ENCODE measurements around the gene GET4.

DNA sequence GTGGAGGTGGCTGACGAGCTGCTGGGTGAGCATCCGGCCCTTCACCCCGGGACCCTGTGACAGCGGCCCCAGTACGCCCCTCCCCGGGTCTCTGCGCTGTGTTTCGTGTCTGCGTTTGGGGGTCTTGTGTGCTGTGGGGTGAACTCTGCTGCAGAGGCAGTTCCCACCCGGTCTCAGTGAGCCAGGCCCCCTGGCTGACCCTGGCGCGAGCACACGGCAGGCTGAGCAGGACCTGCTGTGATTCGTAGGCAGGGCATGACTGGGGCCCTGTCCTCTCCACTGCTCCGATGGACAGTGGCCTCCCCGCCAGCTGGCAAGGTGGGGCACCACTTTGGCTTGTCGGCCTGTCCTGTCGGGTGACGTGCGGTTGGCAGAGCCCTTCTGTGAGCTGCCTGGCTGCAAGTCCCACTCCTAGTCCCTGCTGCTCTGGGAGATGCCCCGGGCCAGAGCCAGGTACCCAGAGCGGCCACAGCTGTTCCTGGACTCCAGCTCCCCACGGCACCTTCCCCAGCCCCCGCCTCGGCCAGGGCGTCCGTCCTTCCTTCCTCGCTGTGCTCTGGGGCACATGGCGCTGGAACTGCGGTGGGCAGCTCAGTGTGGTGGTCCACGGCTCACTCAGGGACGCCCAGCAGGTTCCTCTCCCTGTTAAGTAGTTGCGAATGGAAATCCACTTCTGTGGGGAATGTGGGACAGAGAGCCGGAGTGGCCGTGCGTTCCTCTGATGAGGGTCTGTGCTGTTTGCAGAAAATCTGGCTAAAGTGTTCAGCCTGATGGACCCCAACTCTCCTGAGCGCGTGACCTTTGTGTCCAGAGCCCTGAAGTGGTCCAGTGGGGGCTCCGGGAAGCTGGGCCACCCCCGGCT is 10.5 kb downstream of the GET4 start:
- TF ChIP-seq, protein P1, sequence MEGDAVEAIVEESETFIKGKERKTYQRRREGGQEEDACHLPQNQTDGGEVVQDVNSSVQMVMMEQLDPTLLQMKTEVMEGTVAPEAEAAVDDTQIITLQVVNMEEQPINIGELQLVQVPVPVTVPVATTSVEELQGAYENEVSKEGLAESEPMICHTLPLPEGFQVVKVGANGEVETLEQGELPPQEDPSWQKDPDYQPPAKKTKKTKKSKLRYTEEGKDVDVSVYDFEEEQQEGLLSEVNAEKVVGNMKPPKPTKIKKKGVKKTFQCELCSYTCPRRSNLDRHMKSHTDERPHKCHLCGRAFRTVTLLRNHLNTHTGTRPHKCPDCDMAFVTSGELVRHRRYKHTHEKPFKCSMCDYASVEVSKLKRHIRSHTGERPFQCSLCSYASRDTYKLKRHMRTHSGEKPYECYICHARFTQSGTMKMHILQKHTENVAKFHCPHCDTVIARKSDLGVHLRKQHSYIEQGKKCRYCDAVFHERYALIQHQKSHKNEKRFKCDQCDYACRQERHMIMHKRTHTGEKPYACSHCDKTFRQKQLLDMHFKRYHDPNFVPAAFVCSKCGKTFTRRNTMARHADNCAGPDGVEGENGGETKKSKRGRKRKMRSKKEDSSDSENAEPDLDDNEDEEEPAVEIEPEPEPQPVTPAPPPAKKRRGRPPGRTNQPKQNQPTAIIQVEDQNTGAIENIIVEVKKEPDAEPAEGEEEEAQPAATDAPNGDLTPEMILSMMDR (IDR thresholded peaks at IDR 0.05): no peak
- TF ChIP-seq TCF7L2 (IDR thresholded peaks at IDR 0.05; ENCODE audit: low read depth, low read length): no peak

Measured in Panc1 (cell line).